Measurements from ENCODE around the gene IMMT.

GRCh38 chr2:86239326-86239725 is 44.1 kb upstream of the IMMT start:
- no peak for TF ChIP-seq POLR2A (IDR thresholded peaks at IDR 0.05; ENCODE audit: low read length)
- TF ChIP-seq GATA1 (IDR thresholded peaks at IDR 0.05; ENCODE audit: low read depth, low read length) = no peak
